Frontal cortex (tissue), 4 donors: ENCODE measurements around the gene CAPZB. TPM values are rescaled to one million over a fixed set of nuclear protein-coding genes. Genes with fewer than 3 reads are reported as not detected.

ENCODE experiments used
- DNase-seq, 2 donors: peaks; one replicate each; pipeline ENCODE4 v3.0.0; 2012; ENCODE audit warnings: low spot score in 2 of 2
- FAIRE-seq: peaks from 2 replicates; lab custom pipeline; 2012; peaks lifted over from hg19 to GRCh38; lab: Jason Lieb, UNC
- total RNA-seq: library from RNA; depleted of rRNA; stranded (reverse); fragments of >200 nt; gene quantifications from one replicate; pipeline ENCODE4 v1.2.3, GENCODE V29; 2014
- donor health status: control.
- donor health status: control.
- donor health status: control.

Gene CAPZB
- total RNA-seq, 1 donor from 2014 or later = 47.7 TPM

- FAIRE-seq (no peak), DNase-seq (no peak)
These were observed 124.3 kb downstream of the CAPZB start for GRCh38 chr1:19360843-19361610.

DNA sequence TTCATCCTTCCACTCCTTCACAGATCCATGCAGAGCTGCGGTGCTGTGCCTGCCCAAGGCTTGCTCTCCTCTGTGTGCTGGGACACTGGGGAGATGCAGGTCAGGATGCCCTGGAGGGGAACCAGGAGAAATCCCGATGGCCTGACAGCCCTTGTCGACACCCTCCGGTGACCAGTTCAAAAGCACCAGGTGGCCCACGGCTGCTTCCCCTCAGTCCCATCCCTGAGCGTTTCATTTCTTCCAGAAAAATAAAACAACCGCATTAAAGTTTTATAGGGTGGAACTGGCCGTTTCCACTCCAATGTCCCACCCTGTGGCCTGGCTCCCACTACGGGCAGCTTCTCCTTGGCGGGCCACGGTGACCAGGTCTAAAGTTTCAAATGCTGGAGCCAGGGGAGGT lies 124.9 kb downstream of the CAPZB start:
- DNase-seq (no peak), FAIRE-seq (no peak)

DNA sequence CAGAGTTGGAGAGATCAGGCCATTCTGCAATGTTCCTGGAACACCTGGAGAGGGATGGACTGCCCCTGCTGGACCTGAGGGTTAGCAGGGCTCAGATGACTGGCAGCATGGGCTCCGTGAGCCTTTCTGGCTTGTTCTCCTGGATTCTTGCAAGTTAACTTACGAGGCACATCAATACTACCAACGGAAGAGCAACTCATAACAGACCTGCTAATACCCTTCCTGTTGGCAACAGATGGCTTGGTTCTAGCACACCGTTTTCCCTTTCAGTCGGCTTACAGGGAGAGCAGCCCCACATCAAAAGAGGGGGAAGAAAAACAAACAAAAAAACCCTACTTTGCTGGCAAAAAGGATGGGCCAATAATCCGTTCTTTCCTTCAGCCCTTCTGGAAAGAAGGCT lies 125.3 kb downstream of the CAPZB start:
- DNase-seq (no peak), FAIRE-seq (no peak)

GRCh38 chr1:19359357-19359756 lies 126.0 kb downstream of the CAPZB start:
- no peak for FAIRE-seq
- DNase-seq = no peak

- FAIRE-seq = no peak
- DNase-seq = no peak
These were observed 126.6 kb downstream of the CAPZB start for GRCh38 chr1:19358710-19359109.

GRCh38 chr1:19357299-19357986 lies 127.9 kb downstream of the CAPZB start:
- FAIRE-seq (no peak), DNase-seq (no peak)

DNA sequence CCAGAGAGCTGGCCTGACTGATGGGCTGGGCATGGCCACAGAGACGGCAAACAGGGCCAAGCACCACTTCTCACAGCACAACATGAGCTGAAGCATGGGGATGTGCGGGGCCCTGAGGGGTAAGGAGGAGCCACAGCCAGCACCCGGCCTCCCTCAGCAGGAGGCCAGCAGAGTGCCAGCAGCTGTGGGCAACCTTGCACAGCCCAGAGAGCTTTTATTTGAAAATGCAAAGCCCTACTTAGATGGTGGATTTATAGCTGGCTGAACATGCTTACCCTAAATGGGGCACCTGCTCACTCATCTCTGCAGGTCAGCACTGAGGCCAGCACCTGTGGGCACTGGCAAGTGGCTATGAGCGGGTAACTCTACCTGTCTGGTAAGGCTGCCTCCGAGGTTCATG lies 129.1 kb downstream of the CAPZB start:
- no peak for DNase-seq

DNA sequence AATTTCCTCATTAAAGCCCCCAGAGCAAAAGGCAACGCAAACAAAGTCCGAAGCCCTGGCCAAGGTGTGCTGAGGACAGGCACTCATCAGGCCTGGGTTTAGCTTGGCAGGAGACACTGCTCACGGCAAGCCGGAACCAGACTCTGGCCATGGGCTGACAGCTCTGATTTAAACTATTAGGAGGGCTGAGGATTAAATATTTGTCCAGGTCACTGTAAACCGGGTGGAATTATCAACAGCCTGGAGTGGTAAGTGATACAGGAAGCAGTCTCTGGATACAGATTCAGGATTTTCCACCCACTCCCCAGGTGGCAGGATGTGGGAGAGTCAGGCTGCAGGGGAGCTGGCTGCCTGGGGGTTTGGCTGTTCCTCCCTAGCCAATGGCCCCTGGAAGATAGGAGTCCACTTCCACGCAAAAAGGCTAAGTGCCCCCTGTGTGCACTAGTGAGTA lies 130.8 kb downstream of the CAPZB start:
- FAIRE-seq (no peak), DNase-seq (no peak)

More for the DNA sequence above, 129.1 kb downstream of the CAPZB start:
- FAIRE-seq = no peak

- FAIRE-seq = no peak
These were observed 131.7 kb downstream of the CAPZB start for GRCh38 chr1:19353596-19353995.

GRCh38 chr1:19352839-19353238 lies 132.5 kb downstream of the CAPZB start:
- no peak for DNase-seq
- no peak for FAIRE-seq

More at GRCh38 chr1:19353596-19353995, 131.7 kb downstream of the CAPZB start:
- no peak for DNase-seq

- DNase-seq (no peak), FAIRE-seq (no peak)
These were observed 133.5 kb downstream of the CAPZB start for GRCh38 chr1:19351873-19352272.

DNA sequence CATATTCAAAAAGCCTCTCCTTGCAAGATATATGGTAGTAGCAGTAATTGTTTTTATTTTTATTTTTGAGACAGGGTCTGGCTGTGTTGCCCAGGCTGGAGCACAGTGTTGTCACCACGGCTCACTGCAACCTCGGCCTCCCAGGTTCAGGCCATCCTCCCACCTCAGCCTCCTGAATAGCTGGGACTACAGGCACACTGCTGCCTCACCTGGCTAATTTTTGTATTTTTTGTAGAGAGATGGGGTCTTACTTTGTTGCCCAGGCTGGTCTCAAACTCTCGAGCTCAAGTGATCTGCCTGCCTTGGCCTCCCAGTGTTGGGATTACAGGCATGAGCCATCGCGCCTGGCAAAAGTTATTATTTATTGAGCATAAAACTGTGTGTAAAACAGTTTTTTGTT lies 134.8 kb downstream of the CAPZB start:
- FAIRE-seq (no peak), DNase-seq (no peak)

DNA sequence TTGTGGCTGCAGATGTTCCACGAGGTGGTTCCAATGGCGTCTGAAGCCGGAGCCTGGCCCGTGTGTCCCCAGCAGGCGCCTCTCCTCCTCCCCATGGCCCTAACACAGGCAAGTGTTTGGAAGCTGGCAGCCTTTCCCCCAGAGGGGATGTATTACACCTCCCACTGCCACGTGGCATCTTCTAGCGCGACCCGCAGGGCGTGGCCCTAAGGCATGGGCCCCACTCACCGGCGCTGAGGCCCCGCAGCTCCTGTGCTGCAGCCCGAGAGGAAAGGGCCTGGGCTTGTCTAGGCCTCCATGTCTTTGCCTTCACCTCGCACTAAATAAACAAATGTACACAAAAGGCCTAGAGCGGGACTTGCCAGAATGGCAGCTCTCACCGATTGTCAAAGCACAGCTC lies 135.3 kb downstream of the CAPZB start:
- no peak for DNase-seq
- FAIRE-seq = no peak

- no peak for DNase-seq
- no peak for FAIRE-seq
These were observed 136.7 kb downstream of the CAPZB start for GRCh38 chr1:19348441-19349198.

- no peak for FAIRE-seq
- no peak for DNase-seq
These were observed 137.7 kb downstream of the CAPZB start for GRCh38 chr1:19347533-19348172.

DNA sequence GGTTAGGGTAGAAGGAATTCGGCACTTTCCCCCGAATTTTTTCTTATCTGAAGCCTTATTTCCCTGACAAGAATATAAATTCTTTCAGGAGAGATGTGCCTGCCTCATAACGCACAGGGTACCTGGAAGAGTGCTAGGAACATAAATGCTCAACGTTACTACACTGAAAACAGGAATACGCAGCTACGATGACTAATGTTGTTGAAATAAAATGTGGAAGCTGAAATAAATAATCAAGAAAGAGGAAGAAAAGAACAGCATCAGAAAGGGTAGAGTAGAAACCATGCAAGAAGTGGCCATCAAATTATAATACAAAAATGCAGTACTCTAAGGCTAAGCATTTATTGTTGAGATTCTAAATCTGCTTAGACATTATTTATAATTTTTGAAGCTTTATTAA lies 139.3 kb downstream of the CAPZB start:
- FAIRE-seq = peak; percentile 66
- DNase-seq = no peak

DNA sequence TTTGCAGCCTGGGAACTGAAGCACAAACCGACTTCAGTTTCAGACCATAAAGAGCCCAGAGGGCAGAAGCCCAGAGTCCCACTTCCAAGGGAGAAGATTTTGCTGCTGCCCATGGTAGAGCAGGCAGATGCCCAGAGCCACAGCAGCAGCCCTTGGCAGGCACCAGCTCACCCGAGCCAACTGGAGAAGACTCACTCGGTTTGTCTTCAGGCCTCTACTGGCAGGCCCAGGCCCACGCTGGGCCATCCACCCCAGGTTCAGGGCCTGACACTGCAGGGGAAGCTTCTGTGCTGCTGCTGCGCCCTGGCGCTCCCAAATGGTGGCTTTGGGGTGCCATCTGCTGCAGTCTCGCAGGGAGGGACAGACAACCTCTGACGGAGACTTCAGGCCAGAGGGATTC lies 139.9 kb downstream of the CAPZB start:
- no peak for FAIRE-seq

DNA sequence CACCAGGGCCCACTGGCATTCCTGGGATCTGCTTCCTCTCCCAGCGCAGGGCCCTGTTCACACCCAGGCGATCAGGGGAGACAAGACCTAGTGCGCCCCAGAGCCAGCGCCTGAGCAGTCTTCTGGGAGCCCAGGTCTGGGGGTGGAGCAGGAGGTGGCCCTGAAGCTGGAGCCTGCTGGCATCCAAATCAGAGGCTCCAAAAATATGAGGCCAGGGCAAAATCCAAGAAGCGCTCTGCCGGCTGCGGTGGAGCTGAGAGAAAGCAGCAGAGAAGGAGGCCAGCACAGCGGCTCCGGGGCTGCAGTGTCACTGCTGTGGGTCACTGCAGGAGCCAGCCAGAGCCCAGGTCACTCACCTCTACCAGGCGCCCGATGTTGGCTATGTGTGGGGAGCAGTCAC lies 140.5 kb downstream of the CAPZB start:
- FAIRE-seq = no peak
- no peak for DNase-seq

More for the DNA sequence above, 139.9 kb downstream of the CAPZB start:
- no peak for DNase-seq

DNA sequence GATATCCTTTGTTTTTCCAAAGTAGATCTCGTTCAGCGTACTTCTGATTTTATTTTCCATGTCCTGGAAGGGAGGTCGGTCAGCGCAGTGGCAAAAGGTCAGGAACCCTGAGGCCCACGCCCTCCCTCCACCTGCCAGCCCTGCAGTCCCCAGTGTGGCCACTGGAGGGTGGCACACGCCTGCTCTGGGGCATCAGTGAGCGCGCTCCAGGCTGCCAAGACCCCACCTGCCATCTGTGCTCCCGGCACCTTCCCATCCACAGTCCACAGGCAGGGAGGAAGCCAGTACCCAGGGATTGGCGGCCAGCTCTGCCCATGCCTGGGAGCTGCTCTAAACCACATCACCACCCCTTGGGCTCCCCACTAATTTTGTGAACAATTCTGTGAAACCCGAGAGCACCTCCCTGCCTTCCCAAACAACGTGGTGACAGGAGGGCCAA lies 140.9 kb downstream of the CAPZB start:
- FAIRE-seq (no peak), DNase-seq (peak; percentile 65 to 73)
